NCI-H146 treated with DMSO at 0.1 percent for 48 hours (cell line): ENCODE measurements around the gene LTF.

ENCODE experiments used
- DNase-seq: peaks from one replicate; lab custom pipeline; 2025; ENCODE audit not compliant: unreplicated experiment; lab: John Stamatoyannopoulos, UW

The LTF gene

GRCh38 chr3:46491089-46492070, 26.7 kb upstream of the LTF start:
- no peak for DNase-seq

DNA sequence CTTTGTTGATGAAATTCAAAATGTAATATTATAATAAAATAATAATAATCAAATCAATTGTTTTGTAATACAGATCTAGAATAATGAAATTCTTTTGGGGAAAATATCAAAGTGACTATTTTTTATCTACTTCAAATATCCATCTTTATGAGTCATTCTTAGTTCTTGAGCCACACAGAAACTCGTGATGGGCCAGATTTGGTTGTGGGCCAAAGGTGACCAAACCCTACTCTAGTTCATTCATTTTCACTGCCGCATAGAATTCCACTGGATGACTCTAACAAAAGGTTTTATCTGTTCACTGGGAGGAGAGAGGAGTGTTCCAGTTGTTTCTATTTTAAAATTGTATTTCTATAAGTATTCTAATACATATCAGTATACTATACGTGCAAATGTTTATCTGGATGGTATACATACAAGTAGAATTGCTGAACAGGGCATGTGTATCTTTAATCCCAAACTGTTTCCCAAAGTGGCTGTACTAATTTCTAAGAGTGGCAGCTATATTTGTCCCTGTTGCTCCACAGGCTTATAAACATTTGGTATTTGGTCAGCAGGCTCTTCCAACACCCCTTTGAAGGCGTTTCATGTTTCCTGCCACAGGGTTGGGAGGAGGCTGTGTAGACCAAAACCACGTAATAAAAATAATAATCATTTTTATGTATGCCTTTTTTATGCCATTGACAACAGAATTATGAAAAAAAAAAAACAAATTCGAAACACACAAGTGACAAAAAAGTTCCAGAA, 25.8 kb upstream of the LTF start:
- DNase-seq, result no peak

DNA sequence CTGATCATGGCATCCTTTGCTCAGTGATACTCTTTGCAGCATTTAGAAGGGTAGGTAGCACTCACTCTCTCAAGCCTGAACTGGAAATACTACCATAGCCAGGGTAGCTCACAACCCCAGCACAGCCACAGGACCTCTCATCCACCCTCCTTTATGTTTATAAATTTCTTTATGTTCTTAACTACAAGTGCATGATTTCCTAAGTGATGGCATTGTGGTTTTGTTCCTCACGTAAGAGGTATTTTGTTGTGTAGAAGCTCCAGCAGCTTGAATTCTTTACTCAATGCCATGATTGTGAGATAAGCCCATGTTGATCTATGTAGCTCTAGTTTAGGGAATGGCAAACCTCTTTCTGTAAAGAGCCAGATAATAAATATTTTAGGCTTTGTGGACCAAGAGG, 25.2 kb upstream of the LTF start:
- DNase-seq, result no peak

GRCh38 chr3:46489381-46489780, 24.7 kb upstream of the LTF start:
- no peak for DNase-seq

GRCh38 chr3:46488735-46489361, 24.1 kb upstream of the LTF start:
- DNase-seq, result peak; percentile 70

DNA sequence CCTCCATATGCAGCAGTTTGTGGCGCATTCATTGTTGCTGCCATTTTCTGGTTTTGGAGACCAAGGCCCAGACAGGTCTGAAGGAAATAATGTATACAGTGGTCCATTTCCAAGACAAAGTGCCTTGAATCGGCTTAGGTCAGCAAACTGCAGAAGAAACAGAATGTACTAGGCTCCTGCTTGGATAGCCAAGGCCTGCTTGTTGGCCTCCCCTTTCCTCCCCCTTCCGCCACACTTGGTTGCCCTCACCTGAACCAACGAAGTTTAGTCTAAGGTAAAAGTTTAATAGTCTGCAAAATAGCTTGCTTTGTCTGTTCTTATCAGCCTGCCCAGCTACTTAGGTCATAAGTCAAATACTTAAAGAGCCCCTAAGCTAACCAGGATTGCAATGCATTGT, 21.1 kb upstream of the LTF start:
- no peak for DNase-seq

GRCh38 chr3:46484911-46485778, 20.4 kb upstream of the LTF start:
- peak; percentile 90 for DNase-seq

DNA sequence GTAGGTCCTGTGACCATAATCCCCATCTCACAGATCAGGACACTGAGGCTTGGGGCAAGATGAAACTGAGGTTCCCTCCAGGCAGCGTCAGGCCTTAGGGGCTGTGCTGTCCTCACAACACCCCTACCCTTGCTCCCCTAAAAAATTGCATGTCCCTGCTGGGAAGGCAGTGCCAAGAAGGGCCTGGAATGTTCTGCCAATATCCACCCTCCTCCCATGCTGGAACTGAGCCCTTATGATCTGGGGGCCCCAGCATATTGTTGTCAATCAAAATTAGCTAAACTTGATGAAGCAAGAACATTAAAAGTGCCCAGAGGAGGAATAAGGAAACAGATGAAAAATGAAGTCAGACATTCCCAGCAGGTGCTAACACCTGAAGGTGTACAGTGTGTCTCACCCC, 19.7 kb upstream of the LTF start:
- no peak for DNase-seq

- no peak for DNase-seq
Measured at GRCh38 chr3:46483825-46484224, 19.1 kb upstream of the LTF start.

- no peak for DNase-seq
Measured at GRCh38 chr3:46482632-46483350, 18.1 kb upstream of the LTF start.

GRCh38 chr3:46481636-46482035, 16.9 kb upstream of the LTF start:
- no peak for DNase-seq

GRCh38 chr3:46480491-46481195, 15.9 kb upstream of the LTF start:
- no peak for DNase-seq

- no peak for DNase-seq
Measured at GRCh38 chr3:46479696-46480095, 15.0 kb upstream of the LTF start.

GRCh38 chr3:46479021-46479420, 14.3 kb upstream of the LTF start:
- DNase-seq, result no peak

- DNase-seq, result no peak
Measured at GRCh38 chr3:46478341-46478740, 13.6 kb upstream of the LTF start.

DNA sequence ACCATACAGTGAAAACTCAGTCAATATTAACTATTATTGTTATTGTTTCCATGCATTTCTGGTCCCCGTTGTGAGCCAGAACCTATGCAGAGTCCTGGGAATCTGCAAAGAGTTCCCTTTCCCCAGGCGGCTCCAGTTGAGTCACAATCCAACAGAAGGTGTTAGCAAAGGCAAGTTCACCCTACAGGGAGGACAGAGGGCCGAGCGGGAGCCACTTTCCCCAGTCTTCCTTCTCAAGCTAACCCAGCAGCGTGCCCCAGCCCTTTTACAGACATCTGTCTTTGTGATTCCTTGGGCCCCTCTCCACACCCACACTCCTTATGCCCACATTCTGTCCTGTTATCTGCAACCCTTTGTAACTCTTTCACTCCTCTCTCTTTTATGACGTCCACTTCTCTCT, 13.1 kb upstream of the LTF start:
- no peak for DNase-seq

DNA sequence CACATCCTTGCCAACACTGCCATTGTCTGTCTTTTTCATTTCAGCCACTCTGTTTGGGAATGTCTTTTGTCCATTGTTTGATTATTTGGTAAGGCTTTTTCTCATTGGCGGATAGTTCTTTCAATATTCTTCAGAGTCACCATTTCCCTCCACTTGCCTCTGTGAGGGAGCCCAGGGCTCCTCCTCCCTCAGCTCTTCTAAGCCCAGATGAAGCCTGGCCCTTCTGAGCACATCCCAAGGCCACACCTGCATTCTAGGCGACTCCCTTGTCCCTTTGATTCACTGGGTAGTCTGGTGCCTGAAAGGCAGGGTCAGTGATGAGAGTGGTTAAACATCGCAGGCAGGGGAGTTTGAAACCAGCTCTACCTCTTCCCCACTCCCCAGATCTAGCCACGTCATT, 12.4 kb upstream of the LTF start:
- no peak for DNase-seq

- DNase-seq, result no peak
Measured at GRCh38 chr3:46472736-46473135, 8.0 kb upstream of the LTF start.

- DNase-seq, result no peak
Measured at GRCh38 chr3:46471371-46471914, 6.7 kb upstream of the LTF start.
